ENCODE data around the gene SLC26A9.
"Not testable (repeated sequence)": the region's sequence is repeated elsewhere in the genome, so short reads cannot be mapped to it uniquely, and the experiment has no call there.

SLC26A9 gene

DNA sequence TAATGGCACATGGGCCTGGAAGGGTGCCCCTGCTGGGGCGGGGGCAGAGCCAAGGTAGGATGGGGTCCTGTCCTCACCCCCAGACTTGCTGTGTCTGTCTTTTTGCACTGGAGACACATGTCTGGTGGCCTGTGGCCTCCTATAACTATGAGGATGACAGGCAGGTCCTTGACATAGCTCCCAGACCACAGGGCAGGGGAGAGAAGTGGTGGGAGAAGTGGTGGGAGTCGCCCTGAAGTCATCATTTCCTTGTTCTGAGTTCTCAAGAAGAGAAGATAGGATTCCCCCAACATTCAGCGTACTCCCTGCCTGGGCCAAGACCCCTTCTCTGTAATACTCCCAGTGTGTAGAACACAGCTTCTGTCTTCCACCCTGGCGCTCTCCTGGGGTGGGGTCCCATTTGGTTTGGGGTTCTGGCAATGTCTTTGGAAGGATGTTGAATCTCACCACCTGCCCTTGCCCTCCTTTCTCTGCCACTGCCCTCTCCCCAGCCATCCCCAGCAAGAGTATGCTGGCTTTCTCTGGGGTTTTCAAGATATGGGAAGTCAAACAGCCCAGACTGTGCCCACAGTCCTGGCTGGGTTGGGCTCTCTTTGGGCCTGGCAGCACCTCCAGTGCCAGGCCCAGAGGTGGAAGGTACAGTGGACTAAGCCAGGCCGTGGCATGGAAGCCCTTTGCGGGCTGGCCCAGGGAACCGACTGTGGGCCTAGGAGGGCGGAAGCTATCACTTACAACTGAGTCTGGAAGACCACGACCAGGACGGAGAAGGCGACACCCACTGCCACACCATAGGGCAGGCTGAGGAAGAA, 19.4 kb downstream of the SLC26A9 start:
- no peak for DNase-seq

DNA sequence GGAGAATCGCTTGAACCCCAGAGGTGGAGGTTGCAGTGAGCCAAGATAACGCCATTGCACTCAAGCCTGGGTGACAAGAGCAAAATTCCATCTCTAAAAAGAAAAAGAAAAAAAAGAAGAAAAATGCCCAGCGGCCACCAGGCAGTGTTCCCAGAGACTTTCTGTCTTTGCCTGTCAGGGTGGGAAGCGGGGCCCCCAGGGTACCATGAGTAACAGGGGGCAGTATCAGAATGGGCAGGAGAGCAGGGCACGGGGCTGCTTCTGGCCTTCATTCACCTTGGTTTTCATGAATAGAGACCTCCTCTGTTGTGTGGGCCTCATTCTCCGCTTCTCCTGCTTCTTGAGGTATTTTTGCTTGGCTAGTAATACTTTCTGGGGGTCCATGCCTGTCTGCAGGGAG, 20.4 kb downstream of the SLC26A9 start:
- DNase-seq = no peak

DNA sequence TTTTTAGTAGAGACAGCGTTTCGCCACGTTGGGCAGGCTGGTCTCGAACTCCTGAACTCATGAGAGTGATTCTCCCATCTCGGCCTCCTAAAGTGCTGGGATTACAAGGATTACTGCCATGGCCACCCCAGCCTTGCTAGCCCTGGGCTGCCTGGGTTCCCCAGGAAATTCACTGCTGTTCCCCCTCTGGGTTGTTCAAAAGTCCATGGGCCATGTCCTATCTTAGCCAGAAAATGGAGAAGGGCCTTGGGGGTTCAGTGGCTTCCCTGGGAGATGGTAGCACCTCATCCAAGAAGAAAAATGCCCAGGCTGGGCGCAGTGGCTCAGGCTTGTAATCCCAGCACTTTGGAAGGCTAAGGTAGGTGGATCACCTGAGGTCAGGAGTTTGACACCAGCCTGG, 20.9 kb downstream of the SLC26A9 start:
- no peak for DNase-seq

DNA sequence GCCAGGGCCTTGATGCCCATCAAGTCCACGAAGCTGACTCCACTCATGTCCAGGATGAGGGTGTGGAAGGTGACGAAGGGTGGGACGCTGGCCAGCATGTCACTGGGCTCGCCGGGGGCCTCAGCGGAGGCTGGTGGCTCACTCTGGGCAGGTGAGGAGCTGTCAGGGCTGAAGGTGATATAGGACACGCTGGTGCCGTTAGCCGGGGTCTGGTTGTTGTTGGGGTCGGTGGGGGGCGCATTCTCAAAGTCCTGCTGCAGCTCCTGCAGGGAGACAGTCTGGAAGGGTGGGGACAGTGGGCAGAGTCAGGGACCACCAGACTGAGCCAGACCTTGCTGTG, 21.7 kb downstream of the SLC26A9 start:
- no peak for DNase-seq

DNA sequence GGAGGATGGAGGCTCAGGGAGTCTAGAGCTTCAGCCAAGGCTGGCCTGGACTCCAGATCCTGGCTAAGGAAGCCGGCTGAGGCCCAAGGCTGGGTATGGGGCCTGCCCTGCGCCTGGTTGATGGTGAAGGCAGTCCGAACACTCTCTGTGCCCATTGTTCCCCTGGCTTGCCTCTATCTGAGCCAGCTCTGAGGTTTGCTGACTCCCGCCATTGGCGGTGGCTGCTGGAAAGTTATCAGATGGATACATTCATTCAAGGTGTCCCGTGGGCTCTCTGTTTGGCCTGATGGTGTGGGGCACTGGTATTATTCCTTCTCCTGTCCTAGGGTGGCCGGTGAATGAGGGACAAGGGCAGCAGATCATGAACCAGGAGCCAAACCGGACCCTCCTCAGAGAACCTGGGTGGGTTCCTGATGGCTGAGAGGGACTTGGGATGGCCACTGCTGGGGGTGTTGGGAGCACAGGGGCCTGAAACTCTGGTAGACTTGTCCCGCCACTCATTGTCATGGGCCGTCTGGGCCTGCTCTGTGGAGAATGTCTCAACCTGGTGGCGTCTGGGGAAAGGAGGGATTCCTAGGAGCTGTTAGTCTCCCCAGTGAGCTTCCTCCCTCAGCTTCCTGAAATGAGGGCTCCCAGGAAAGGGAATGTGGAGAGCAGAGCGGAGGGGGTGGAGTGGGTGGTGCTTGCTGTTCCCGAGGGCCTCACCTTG, 22.2 kb downstream of the SLC26A9 start:
- DNase-seq = no peak

DNA sequence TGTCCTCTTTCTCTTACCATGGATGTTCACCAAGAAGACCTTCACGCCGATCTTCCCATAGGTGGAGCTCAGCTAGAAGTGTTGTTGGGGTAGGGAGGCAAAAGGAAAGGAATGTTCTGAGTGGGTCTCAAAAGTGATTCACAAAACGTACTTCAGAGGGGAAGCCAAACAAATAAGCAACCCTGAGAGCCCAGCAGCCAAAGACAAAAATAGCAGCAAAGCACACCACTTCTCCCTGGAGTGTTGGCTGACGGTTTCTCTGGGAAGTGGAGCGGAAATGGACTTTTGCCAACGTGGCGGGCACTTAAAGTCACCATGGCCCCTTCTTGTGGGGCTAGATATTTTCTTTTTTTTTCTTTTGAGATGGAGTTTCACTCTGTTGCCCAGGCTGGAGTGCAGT, 23.1 kb downstream of the SLC26A9 start:
- DNase-seq = no peak

DNA sequence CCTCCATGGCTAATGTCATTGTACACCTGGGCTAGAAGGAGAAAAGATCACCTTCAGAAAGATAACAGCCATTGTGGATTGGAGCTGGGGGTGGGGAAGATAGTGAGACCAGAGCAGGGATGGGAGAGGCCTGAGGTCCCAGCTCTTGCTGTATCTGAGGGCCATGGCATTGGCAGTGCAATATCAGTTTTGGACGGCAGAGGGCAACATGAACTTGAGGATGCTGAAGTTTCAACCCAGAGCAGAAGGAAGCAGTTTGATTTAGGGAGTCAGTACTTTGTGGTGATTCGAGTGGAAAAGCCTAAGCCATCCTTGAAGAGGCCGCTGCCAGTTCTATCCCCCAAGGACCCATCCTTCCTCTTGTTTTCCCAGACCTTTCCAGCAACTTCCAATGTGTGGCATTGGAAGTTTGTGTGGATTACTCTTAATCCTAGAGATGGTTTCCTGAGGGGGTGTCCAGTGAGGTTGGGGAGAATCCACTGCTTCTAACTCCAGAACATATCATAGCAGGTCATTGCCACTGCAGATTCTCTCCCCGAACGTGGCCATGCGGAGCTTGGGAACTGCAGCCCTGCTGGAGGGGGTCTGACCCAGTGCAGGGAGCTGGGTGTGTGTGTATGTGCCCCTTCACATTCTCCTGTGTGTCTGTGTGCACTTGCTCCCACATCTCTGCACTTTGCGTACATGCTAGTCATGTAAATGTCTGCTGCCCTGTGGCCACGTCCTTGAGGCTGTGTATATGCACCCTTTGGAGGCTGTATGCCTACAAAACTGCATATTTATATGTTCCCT, 24.1 kb downstream of the SLC26A9 start:
- peak; percentile 53 for DNase-seq

DNA sequence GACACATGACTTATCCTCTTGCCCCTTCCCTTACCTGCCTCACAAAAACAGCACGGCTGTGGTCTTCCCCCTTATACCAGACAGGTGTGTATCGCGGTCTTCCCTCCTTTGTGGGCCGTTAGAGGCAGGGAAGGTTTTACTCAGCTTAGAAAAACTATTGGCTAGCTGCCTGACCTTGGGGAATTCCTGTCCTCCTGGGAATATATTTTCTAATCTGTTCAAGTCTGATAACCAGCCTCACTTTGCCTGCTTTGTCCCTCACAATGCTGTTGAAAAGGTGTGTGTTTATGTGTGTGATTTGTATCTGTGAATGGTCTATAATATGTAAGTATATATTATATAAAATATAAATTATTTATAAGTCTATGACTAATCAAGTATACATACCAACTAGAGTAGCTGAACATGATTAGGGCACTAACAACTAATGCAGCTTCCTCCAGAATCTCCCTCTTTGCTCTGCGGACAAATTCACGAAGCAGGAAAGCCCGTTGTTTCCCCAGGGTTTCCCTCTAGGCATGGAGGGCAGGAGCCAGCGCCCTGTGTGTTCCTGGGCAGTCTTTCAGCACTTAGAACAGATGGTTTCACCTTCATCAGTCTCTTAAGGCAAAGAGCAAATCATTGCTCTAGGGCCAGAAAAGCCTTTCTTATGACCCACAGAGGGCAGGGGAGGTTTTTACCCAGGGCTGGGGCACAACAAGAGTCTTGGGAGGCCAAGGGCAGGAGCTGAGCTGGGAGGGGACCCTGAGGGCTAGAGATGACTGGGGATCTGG, 25.6 kb downstream of the SLC26A9 start:
- DNase-seq = no peak

DNA sequence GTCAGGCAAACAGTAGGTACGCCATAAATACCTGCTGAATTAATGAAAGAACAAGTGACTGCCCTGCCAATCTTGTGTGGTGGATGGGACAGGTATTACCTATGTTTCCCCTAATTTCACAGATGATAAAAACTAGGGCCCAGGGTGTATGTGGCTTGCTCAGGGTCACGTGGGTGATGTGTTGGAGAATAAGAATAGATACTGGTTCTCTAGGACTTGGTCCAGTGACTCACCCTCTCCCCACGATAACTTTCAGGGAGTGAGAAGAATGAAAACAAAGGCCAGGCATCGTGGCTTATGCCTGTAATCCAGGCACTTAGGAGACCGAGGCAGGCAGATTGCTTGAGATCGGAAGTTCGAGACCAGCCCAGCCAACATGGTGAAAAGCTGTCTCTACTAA, 26.7 kb downstream of the SLC26A9 start:
- DNase-seq = no peak

DNA sequence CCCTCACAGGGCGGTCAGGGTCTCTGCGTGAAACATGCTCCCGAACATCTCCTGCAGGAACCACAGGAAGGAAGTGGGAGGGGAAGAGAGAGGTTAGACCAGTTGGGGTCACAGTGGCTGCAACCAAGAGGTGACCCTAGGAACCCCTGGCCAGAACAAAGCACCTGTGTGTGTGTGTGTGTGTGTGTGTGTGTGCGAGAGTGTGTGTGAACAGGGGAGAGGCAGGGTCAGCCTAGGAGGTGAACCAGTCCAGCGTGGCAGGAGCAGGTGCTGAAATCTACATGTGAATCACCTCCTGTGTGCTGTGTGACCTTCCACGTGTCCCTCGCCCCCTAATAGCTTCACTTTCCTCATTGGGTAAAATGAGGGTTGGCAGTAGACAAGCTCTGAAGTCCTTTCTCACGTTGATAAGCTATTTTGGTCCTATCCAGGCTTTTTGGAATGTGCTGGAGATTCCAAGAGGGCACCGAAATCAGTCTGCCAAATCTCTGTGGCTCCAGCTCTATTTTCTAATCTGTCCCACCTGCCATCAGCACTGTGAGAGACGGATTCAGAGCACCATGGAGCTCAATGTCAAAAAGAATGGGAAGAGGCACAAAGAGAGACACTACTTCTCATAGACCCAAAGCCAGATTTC, 27.8 kb downstream of the SLC26A9 start:
- DNase-seq = no peak

DNA sequence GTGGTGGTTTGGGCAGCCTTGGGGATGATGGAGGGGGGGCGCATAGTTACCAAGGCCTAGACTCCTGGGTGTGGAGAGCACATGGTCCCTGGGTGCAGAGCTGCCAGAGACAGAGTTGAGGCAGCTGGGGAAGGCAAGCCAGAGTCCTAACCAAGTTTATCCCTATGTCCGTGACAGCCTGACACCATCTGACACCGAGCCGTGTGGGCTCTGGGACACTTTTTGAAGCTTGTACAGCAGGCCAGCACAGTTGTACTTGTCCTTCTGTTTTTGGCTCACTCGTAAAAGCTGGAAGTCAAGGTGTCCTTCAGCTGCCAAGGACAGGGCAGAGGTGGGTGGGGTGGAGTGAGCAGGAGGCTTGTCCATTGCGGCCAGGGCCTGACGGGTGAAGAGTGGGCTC, 28.5 kb downstream of the SLC26A9 start:
- no peak for DNase-seq

DNA sequence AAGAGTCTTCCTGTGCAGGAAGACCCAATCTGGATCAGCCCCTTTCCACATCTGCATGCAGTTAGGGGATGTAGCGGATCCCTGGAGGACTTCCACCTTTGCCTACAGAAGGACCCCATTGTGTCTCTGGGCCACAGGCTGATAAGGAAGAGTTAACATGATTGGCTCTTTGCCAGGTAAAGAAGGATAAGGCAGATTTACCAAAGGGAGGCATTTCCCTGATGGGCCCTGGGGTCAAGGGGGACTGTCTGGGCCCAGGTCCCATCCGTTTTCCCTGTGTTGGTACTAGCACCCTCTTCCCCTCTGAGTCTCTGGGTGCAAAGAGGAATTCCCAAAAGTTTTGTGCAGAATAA, 29.1 kb downstream of the SLC26A9 start:
- no peak for DNase-seq

DNA sequence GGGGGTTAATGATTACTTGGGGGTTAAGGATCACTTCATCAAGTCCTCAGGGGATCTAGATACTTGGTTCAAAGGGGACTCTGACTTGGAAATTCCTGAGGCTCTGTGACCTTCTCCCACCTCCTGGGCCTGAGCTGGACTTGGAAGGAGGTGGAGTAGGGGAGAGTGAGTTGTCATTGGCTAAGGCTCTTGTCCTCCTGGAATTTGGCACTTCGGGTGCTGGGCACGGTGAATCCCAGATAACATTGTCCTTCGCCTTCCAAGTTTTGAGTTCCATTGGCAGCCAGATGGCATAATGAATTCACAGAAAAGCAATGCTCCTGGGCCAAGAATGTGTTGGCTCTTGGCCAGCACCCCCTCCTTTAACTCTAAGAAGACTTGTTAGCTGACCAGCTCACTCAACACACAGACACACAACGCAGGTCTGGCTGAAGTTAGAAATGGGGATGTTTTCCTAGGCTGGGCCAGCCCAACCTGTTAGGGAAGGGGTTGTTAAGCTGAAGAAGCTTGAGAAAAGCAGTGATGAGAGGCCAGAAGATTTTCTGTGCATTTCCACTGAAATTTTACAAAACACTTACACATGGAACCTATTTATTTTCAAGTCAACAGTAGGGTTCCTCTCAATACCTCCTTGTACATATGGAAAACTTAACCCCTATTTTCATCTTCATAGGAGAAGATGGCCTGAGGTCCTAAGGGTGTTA, 29.7 kb downstream of the SLC26A9 start:
- no peak for DNase-seq

DNA sequence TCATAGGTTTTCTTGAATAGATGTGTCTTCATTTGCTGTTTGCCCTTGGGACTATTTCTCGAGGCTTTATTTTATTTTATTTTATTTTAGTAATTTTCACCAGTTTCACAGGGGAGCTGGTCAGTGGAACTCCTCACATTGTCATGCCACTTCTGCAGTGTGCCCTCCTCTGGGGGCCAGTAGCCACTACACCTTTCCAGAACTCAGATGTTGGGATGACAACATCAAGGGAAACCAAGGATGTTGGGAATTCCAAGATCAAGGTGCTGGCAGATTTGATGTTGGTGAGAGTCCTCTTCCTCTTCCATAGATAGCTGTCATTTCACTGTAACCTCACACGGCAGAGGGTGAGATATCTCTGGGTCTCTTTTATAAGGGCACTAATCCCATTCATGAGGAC, 35.5 kb downstream of the SLC26A9 start:
- no peak for DNase-seq

DNA sequence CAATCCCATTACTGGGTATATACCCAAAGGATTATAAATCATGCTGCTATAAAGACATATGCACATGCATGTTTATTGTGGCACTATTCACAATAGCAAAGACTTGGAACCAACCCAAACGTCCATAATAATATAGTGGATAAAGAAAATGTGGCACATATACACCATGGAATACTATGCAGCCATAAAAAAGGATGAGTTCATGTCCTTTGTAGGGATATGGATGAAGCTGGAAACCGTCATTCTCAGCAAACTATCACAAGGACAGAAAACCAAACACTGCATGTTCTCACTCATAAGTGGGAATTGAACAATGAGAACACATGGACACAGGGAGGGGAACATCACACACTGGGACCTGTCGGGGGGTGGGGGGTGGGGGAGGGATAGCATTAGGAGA, 38.2 kb downstream of the SLC26A9 start:
- DNase-seq = not testable (repeated sequence)

DNA sequence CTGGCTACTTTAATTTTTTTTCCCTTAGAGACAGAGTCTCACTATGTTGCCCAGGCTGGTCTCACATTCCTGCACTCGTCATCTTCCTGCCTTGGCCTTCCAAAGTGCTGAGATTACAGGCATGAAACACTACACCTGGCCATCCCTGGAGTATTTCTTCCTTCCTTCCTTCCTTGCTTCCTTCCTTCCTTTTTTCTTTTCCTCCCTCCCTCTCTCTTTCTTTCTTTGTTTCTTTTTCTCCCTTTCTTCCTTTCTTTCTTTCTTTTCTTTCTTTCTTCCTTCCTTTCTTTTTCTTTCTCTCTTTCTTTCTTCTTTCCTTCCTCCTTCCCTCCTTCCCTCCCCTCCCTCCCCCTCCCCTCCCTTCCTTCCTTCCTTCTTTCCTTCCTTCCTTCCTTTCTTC, 46.9 kb downstream of the SLC26A9 start:
- DNase-seq = no peak

DNA sequence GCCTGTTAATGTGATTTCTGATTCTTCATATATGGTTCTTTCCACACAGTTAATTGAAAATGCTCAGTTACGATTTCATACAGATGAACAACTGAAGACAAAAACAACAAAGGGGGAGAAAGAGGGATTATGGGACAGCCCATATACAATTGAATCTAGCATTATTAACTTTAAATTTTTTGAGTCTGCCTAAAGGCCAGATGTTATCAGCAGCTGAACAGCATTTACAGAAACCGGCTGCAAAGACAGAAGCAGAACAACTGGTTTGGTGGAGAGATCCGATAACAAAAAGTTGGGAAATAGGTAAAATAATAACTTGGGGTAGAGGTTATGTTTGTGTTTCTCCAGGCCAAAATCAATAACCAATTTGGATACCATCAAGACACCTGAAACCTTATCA, 49.1 kb downstream of the SLC26A9 start:
- not testable (repeated sequence) for DNase-seq

DNA sequence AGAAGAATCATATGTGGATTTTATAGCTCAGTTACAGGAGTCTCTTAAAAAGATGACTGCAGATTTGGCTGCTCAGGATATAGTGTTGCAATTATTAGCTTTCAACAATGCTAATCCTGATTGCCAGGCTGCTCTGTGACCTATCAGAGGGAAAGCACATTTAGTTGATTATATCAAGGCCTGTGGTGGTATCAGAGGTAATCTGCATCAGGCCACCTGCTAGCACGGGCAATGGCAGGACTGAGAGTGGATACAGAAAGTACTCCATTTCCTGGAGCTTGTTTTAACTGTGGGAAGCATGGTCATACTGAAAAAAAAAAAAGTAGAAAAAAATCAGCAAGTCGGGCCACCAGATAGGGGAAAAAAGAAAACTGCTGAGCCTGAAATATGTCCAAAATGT, 51.1 kb downstream of the SLC26A9 start:
- DNase-seq = not testable (repeated sequence)

DNA sequence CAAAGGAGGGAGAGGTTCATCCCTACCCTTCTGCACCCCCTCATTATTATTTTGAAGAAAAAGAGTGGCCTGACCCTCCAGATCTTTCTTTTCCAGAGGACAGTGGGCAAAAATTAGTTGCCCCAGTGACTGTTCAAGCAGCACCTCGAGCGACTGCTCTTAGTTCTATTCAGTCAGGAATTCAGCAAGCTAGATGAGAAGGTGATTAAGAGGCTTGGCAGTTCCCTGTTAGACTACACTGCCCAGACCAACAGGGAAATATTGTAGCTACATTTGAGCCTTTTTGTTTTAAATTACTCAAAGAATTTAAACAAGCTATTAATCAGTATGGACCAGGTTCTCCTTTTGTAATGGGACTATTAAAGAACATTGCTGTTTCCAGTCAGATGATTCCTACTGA, 51.8 kb downstream of the SLC26A9 start:
- DNase-seq = not testable (repeated sequence)

DNA sequence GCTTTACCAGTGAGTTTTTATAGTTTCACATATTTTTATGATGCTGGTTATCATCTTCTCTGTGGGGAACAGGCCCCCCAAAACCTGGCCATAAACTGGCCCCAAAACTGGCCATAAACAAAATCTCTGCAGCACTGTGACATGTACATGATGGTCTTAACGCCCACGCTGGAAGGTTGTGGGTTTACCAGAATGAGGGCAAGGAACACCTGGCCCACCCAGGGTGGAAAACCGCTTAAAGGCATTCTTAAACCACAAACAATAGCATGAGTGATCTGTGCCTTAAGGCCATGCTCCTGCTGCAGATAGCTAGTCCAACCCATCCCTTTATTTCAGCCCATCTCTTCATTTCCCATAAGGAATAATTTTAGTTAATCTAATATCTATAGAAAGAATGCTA, 52.6 kb downstream of the SLC26A9 start:
- not testable (repeated sequence) for DNase-seq

DNA sequence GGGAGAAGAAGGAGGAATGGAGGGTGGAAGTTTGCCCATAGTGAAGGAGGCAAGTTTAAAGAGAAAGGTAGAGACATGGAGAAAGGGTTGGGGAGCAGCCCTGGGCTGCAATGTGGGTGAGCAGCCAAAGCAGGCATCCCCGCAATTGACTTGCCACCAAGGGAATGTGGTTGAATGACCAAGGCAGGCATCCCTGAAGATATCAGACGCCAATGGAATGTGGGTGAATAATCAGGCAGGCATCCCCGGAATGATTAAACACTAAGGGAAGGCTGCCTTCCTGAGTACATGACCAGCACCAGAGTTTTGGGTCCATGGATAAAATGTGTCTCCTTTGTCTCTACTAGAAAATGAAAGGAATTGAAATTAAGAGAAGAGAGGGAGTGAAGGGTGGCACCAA, 53.5 kb downstream of the SLC26A9 start:
- DNase-seq = not testable (repeated sequence)

DNA sequence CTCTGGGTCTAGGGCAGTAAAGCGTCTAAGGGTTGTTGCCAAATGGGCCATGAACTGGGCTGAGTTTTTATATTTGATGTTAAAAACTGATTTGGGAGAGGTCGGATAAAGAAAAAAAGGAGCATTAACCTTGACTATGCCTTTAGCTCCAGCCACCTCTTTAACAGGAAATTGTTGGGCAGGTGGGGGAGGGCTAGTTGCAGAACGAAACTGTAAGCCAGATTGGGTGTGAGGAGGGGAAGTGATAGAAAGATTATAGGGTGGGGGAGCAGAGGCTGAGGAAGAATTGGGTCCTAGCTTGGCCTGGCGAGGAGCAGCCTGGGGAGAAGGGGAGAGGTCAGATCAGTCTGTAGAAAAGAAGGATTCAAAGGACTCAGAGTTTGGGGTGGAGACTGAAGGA, 54.2 kb downstream of the SLC26A9 start:
- DNase-seq = not testable (repeated sequence)

All from effector CD4-positive, alpha-beta T cell (primary cell).